HTR-8/SVneo (cell line): ENCODE results near the gene SLC11A1.

ENCODE experiments used
- DNase-seq: peaks from one replicate; pipeline ENCODE4 v3.0.0; 2011; ENCODE audit warnings: low spot score, mixed read lengths; ENCODE audit not compliant: insufficient read length
- FAIRE-seq: peaks from 2 replicates; lab custom pipeline; 2011; peaks lifted over from hg19 to GRCh38; lab: Jason Lieb, UNC

Gene SLC11A1

GRCh38 chr2:218392891-218393462 is 10.9 kb downstream of the SLC11A1 start:
- DNase-seq = no peak
- no peak for FAIRE-seq

- DNase-seq (no peak), FAIRE-seq (no peak)
These were observed 11.7 kb downstream of the SLC11A1 start for GRCh38 chr2:218393750-218394290.

- DNase-seq (no peak), FAIRE-seq (no peak)
These were observed 12.4 kb downstream of the SLC11A1 start for GRCh38 chr2:218394298-218395089.

- no peak for FAIRE-seq
- DNase-seq = no peak
These were observed 13.0 kb downstream of the SLC11A1 start for GRCh38 chr2:218395090-218395444.

- no peak for FAIRE-seq
These were observed 13.4 kb downstream of the SLC11A1 start for GRCh38 chr2:218395456-218395825.

GRCh38 chr2:218395826-218396687 is 14.0 kb downstream of the SLC11A1 start:
- FAIRE-seq (peak; percentile 92), DNase-seq (peak; percentile 84)

More at GRCh38 chr2:218395456-218395825, 13.4 kb downstream of the SLC11A1 start:
- no peak for DNase-seq

GRCh38 chr2:218396688-218397462 is 14.8 kb downstream of the SLC11A1 start:
- FAIRE-seq (no peak), DNase-seq (peak; percentile 41)

- no peak for DNase-seq
- FAIRE-seq = peak; percentile 13
These were observed 15.4 kb downstream of the SLC11A1 start for GRCh38 chr2:218397463-218397819.

GRCh38 chr2:218397820-218398436 is 15.9 kb downstream of the SLC11A1 start:
- DNase-seq (peak; percentile 26), FAIRE-seq (no peak)

GRCh38 chr2:218398437-218399390 is 16.6 kb downstream of the SLC11A1 start:
- DNase-seq = no peak

GRCh38 chr2:218399391-218400166 is 17.5 kb downstream of the SLC11A1 start, which contains the start of gene CTDSP1:
TSS of gene CTDSP1 (plus strand) at chr2:218399868. CDS start at chr2:218400091, 223 bp downstream.
- peak; percentile 89 for DNase-seq
- peak; percentile 89 for FAIRE-seq

More at GRCh38 chr2:218398437-218399390, 16.6 kb downstream of the SLC11A1 start:
- FAIRE-seq = no peak

- no peak for FAIRE-seq
- no peak for DNase-seq
These were observed 18.3 kb downstream of the SLC11A1 start for GRCh38 chr2:218400167-218400929.

GRCh38 chr2:218400930-218401881 is 19.1 kb downstream of the SLC11A1 start:
- no peak for FAIRE-seq
- DNase-seq = no peak

GRCh38 chr2:218401890-218402289 is 19.8 kb downstream of the SLC11A1 start:
- FAIRE-seq = no peak
- DNase-seq = no peak

GRCh38 chr2:218402491-218402901 is 20.4 kb downstream of the SLC11A1 start:
- DNase-seq = no peak
- FAIRE-seq = no peak
